HG03095 (cell line): ENCODE data around the gene C11orf68.

Experiments
- ATAC-seq: cut with Tn5 transposase; IDR thresholded peaks from one replicate; pipeline ENCODE4 v1.9.1; 2021; ENCODE audit warnings: moderate library complexity; ENCODE audit not compliant: unreplicated experiment

The C11orf68 gene

GRCh38 chr11:65891219-65892136 lies 27.4 kb downstream of the C11orf68 start:
- ATAC-seq, result no peak

- peak; percentile 47 for ATAC-seq
Measured at GRCh38 chr11:65890324-65891218, 28.3 kb downstream of the C11orf68 start, which contains the start of gene CCDC85B. TSS of gene CCDC85B (plus strand) at chr11:65890673. CDS start at chr11:65890784, 111 bp downstream.

- peak; percentile 36 for ATAC-seq
Measured at GRCh38 chr11:65888163-65888814, 30.6 kb downstream of the C11orf68 start, which contains the start of gene FIBP. TSS of gene FIBP (minus strand) at chr11:65888471. CDS start at chr11:65888418, 53 bp downstream.

- ATAC-seq, result no peak
Measured at GRCh38 chr11:65887723-65888162, 31.1 kb downstream of the C11orf68 start.

- ATAC-seq, result no peak
Measured at GRCh38 chr11:65886826-65887722, 31.8 kb downstream of the C11orf68 start.

GRCh38 chr11:65885808-65886536 lies 32.9 kb downstream of the C11orf68 start:
- no peak for ATAC-seq

- ATAC-seq, result no peak
Measured at GRCh38 chr11:65885231-65885630, 33.6 kb downstream of the C11orf68 start.

GRCh38 chr11:65884716-65885092 lies 34.2 kb downstream of the C11orf68 start:
- ATAC-seq, result no peak

- ATAC-seq, result no peak
Measured at GRCh38 chr11:65883786-65884715, 34.8 kb downstream of the C11orf68 start.

GRCh38 chr11:65883058-65883761 lies 35.7 kb downstream of the C11orf68 start:
- no peak for ATAC-seq

GRCh38 chr11:65882120-65883057 lies 36.5 kb downstream of the C11orf68 start:
- no peak for ATAC-seq

GRCh38 chr11:65880844-65881421 lies 37.9 kb downstream of the C11orf68 start:
- no peak for ATAC-seq

- ATAC-seq, result no peak
Measured at GRCh38 chr11:65880027-65880426, 38.8 kb downstream of the C11orf68 start.

- ATAC-seq, result no peak
Measured at GRCh38 chr11:65879617-65880016, 39.2 kb downstream of the C11orf68 start, which contains the start of gene CTSW. TSS of gene CTSW (plus strand) at chr11:65879837. CDS start at chr11:65879855, 18 bp downstream.

- peak; percentile 67 for ATAC-seq
Measured at GRCh38 chr11:65873318-65874156, 45.3 kb downstream of the C11orf68 start.
